ENCODE results near the gene TRIM37.
A peak's percentile ranks its signal among the peaks of the same experiment; 100 is the strongest.

TRIM37 gene

DNA sequence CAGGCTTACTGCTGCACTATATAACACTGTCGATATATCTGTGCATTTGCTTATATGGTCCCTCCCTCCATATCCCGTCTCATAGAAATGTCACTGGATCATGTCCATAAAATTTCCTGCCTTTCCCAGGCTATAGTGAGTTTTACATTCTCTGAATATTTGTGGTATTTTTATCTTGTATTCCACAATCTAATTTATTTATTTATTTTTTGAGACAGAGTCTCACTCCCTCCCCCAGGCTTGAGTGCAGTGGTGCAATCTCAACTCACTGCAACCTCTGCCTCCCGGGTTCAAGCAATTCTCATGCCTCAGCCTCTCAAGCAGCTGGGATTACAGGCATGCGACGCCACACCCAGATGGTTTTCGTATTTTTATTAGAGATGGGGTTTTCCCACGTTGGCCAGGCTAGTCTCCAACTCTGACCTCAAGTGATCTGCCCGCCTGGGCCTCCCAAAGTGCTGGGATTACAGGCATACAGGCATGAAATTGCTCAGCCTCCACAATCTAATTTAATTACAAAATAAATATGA is 12.9 kb downstream of the TRIM37 start (continued):
- TF ChIP-seq ZNF19 (tag by site-specific recombination; IDR thresholded peaks at IDR 0.05; ENCODE audit: low read depth) (no peak), ZNF830 (tag by site-specific recombination; IDR thresholded peaks at IDR 0.05; ENCODE audit: low read depth) (no peak), ZNF202 (tag by site-specific recombination; IDR thresholded peaks at IDR 0.05; ENCODE audit: borderline replicate concordance) (no peak), ZNF514 (tag by site-specific recombination; IDR thresholded peaks at IDR 0.05) (no peak), ZNF544 (tag by site-specific recombination; IDR thresholded peaks at IDR 0.05) (no peak), ZNF274 (IDR thresholded peaks at IDR 0.05; ENCODE audit: low read length) (no peak), ZNF274 (tag by site-specific recombination; IDR thresholded peaks at IDR 0.05; ENCODE audit: borderline replicate concordance) (no peak), ZNF174 (tag by site-specific recombination; IDR thresholded peaks at IDR 0.05) (no peak), ZNF555 (tag by site-specific recombination; conservative IDR thresholded peaks at IDR 0.05) (no peak), GLIS2 (tag by site-specific recombination; IDR thresholded peaks at IDR 0.05) (no peak; the same call in 1 of the 2 replicates), BCL11B (tag by site-specific recombination; IDR thresholded peaks at IDR 0.05; ENCODE audit: low read depth) (no peak), ZNF626 (tag by site-specific recombination; IDR thresholded peaks at IDR 0.05) (no peak), KLF8 (tag by site-specific recombination; IDR thresholded peaks at IDR 0.05) (peak; percentile 57; the same call in 1 of the 2 replicates), ZNF391 (tag by site-specific recombination; IDR thresholded peaks at IDR 0.05; ENCODE audit: borderline replicate concordance, low read depth) (no peak; the same call in 1 of the 2 replicates), ZBTB48 (tag by site-specific recombination; IDR thresholded peaks at IDR 0.05) (no peak), ZNF175 (tag by site-specific recombination; IDR thresholded peaks at IDR 0.05) (no peak), ZNF629 (tag by site-specific recombination; IDR thresholded peaks at IDR 0.05) (peak; percentile 80), BCL11A (tag by site-specific recombination; IDR thresholded peaks at IDR 0.05; ENCODE audit: low read depth) (0 out of 2 replicates have a peak, but pooled peaks have one; percentile 54), ZIC2 (tag by site-specific recombination; IDR thresholded peaks at IDR 0.05) (no peak), ZNF585B (tag by site-specific recombination; IDR thresholded peaks at IDR 0.05) (no peak), TRIM28 (IDR thresholded peaks at IDR 0.05; ENCODE audit: borderline replicate concordance, low read length) (no peak), ZNF354C (tag by site-specific recombination; IDR thresholded peaks at IDR 0.05; ENCODE audit: borderline replicate concordance, low read depth) (no peak), ZBTB8A (tag by site-specific recombination; IDR thresholded peaks at IDR 0.05) (no peak), ZNF473 (tag by site-specific recombination; IDR thresholded peaks at IDR 0.05) (no peak), TCF7L2 (IDR thresholded peaks at IDR 0.05; ENCODE audit: borderline replicate concordance, low read depth, low read length) (no peak), ZNF140 (tag by site-specific recombination; IDR thresholded peaks at IDR 0.05) (no peak)
- TF ChIP-seq, protein P1, sequence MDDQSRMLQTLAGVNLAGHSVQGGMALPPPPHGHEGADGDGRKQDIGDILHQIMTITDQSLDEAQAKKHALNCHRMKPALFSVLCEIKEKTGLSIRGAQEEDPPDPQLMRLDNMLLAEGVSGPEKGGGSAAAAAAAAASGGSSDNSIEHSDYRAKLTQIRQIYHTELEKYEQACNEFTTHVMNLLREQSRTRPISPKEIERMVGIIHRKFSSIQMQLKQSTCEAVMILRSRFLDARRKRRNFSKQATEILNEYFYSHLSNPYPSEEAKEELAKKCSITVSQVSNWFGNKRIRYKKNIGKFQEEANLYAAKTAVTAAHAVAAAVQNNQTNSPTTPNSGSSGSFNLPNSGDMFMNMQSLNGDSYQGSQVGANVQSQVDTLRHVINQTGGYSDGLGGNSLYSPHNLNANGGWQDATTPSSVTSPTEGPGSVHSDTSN (CRISPR knock-in tag; IDR thresholded peaks at IDR 0.05) = no peak
- TF ChIP-seq, protein P2, sequence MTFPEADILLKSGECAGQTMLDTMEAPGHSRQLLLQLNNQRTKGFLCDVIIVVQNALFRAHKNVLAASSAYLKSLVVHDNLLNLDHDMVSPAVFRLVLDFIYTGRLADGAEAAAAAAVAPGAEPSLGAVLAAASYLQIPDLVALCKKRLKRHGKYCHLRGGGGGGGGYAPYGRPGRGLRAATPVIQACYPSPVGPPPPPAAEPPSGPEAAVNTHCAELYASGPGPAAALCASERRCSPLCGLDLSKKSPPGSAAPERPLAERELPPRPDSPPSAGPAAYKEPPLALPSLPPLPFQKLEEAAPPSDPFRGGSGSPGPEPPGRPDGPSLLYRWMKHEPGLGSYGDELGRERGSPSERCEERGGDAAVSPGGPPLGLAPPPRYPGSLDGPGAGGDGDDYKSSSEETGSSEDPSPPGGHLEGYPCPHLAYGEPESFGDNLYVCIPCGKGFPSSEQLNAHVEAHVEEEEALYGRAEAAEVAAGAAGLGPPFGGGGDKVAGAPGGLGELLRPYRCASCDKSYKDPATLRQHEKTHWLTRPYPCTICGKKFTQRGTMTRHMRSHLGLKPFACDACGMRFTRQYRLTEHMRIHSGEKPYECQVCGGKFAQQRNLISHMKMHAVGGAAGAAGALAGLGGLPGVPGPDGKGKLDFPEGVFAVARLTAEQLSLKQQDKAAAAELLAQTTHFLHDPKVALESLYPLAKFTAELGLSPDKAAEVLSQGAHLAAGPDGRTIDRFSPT (tag by site-specific recombination; IDR thresholded peaks at IDR 0.05) = no peak
- TF ChIP-seq, protein P3, sequence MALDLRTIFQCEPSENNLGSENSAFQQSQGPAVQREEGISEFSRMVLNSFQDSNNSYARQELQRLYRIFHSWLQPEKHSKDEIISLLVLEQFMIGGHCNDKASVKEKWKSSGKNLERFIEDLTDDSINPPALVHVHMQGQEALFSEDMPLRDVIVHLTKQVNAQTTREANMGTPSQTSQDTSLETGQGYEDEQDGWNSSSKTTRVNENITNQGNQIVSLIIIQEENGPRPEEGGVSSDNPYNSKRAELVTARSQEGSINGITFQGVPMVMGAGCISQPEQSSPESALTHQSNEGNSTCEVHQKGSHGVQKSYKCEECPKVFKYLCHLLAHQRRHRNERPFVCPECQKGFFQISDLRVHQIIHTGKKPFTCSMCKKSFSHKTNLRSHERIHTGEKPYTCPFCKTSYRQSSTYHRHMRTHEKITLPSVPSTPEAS (tag by site-specific recombination; IDR thresholded peaks at IDR 0.05) = no peak
- TF ChIP-seq, protein P4, sequence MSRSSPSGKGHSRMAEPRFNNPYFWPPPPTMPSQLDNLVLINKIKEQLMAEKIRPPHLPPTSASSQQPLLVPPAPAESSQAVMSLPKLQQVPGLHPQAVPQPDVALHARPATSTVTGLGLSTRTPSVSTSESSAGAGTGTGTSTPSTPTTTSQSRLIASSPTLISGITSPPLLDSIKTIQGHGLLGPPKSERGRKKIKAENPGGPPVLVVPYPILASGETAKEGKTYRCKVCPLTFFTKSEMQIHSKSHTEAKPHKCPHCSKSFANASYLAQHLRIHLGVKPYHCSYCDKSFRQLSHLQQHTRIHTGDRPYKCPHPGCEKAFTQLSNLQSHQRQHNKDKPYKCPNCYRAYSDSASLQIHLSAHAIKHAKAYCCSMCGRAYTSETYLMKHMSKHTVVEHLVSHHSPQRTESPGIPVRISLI (tag by site-specific recombination; IDR thresholded peaks at IDR 0.05) = no peak
- TF ChIP-seq, protein P5, sequence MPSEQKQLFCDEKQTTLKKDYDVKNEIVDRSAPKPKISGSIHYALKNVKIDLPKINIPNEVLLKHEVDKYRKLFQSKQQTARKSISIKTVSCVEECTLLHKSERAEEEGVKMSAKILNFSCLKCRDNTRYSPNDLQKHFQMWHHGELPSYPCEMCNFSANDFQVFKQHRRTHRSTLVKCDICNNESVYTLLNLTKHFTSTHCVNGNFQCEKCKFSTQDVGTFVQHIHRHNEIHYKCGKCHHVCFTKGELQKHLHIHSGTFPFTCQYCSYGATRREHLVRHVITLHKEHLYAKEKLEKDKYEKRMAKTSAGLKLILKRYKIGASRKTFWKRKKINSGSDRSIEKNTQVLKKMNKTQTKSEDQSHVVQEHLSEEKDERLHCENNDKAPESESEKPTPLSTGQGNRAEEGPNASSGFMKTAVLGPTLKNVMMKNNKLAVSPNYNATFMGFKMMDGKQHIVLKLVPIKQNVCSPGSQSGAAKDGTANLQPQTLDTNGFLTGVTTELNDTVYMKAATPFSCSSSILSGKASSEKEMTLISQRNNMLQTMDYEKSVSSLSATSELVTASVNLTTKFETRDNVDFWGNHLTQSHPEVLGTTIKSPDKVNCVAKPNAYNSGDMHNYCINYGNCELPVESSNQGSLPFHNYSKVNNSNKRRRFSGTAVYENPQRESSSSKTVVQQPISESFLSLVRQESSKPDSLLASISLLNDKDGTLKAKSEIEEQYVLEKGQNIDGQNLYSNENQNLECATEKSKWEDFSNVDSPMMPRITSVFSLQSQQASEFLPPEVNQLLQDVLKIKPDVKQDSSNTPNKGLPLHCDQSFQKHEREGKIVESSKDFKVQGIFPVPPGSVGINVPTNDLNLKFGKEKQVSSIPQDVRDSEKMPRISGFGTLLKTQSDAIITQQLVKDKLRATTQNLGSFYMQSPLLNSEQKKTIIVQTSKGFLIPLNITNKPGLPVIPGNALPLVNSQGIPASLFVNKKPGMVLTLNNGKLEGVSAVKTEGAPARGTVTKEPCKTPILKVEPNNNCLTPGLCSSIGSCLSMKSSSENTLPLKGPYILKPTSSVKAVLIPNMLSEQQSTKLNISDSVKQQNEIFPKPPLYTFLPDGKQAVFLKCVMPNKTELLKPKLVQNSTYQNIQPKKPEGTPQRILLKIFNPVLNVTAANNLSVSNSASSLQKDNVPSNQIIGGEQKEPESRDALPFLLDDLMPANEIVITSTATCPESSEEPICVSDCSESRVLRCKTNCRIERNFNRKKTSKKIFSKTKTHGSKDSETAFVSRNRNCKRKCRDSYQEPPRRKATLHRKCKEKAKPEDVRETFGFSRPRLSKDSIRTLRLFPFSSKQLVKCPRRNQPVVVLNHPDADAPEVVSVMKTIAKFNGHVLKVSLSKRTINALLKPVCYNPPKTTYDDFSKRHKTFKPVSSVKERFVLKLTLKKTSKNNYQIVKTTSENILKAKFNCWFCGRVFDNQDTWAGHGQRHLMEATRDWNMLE (tag by site-specific recombination; conservative IDR thresholded peaks at IDR 0.05; ENCODE audit: low read depth) = no peak
